ENCODE measurements around the gene SORBS1.
A peak's percentile ranks its signal among the peaks of the same experiment; 100 is the strongest.
"Not testable (repeated sequence)": the region's sequence is repeated elsewhere in the genome, so short reads cannot be mapped to it uniquely, and the experiment has no call there.

The SORBS1 gene

GRCh38 chr10:95480102-95480900 is 80.9 kb downstream of the SORBS1 start:
- no peak for DNase-seq

GRCh38 chr10:95478935-95479334 is 82.2 kb downstream of the SORBS1 start:
- DNase-seq, result no peak

- no peak for DNase-seq
Observed at GRCh38 chr10:95478185-95478584, 83.0 kb downstream of the SORBS1 start.

- DNase-seq, result no peak
Observed at GRCh38 chr10:95477175-95477520, 84.0 kb downstream of the SORBS1 start.

- no peak for DNase-seq
Observed at GRCh38 chr10:95476469-95477174, 84.5 kb downstream of the SORBS1 start.

GRCh38 chr10:95475827-95476468 is 85.2 kb downstream of the SORBS1 start:
- peak; percentile 22 to 48 for DNase-seq

GRCh38 chr10:95475003-95475383 is 86.2 kb downstream of the SORBS1 start:
- DNase-seq, result no peak

GRCh38 chr10:95474228-95475002 is 86.8 kb downstream of the SORBS1 start:
- DNase-seq, result no peak

GRCh38 chr10:95472304-95473088 is 88.7 kb downstream of the SORBS1 start:
- DNase-seq, result no peak

- DNase-seq, result no peak
Observed at GRCh38 chr10:95469676-95470075, 91.5 kb downstream of the SORBS1 start.

- DNase-seq, result no peak
Observed at GRCh38 chr10:95469251-95469650, 91.9 kb downstream of the SORBS1 start.

- not testable (repeated sequence) for DNase-seq
Observed at GRCh38 chr10:95467642-95468041, 93.5 kb downstream of the SORBS1 start.

GRCh38 chr10:95467162-95467599 is 94.0 kb downstream of the SORBS1 start:
- peak; percentile 22 to 59 for DNase-seq

- peak; percentile 38 to 39 for DNase-seq
Observed at GRCh38 chr10:95466436-95466835, 94.7 kb downstream of the SORBS1 start.

GRCh38 chr10:95464280-95464679 is 96.9 kb downstream of the SORBS1 start:
- no peak for DNase-seq

GRCh38 chr10:95462740-95463667 is 98.2 kb downstream of the SORBS1 start:
- DNase-seq, result no peak

GRCh38 chr10:95461611-95462010 is 99.6 kb downstream of the SORBS1 start:
- DNase-seq, result no peak

GRCh38 chr10:95459446-95460045 is 101.6 kb downstream of the SORBS1 start:
- DNase-seq, result no peak

GRCh38 chr10:95458871-95459270 is 102.3 kb downstream of the SORBS1 start:
- no peak for DNase-seq

GRCh38 chr10:95458014-95458413 is 103.2 kb downstream of the SORBS1 start:
- DNase-seq, result no peak

Data from NCI-H526 (cell line).